GM19463 (cell line): Measurements from ENCODE around the gene SAPCD1.
"Not testable (repeated sequence)": the region's sequence is repeated elsewhere in the genome, so short reads cannot be mapped to it uniquely, and the experiment has no call there.

Experiments used
- ATAC-seq: cut with Tn5 transposase; IDR thresholded peaks from one replicate; pipeline ENCODE4 v1.9.1; 2021; ENCODE audit warnings: mild to moderate bottlenecking, moderate library complexity; ENCODE audit not compliant: unreplicated experiment

Gene SAPCD1

GRCh38 chr6:31776485-31776988 lies 14.1 kb downstream of the SAPCD1 start:
- ATAC-seq, result no peak

GRCh38 chr6:31776989-31777666 lies 14.7 kb downstream of the SAPCD1 start, which contains the start of gene VWA7:
Gene VWA7 (minus strand): TSS chr6:31777328. CDS start chr6:31776779, 549 bp downstream.
- ATAC-seq, result peak; percentile 90

GRCh38 chr6:31777667-31778050 lies 15.2 kb downstream of the SAPCD1 start:
- ATAC-seq, result no peak

- ATAC-seq, result no peak
These were observed 15.7 kb downstream of the SAPCD1 start for GRCh38 chr6:31778193-31778592.

GRCh38 chr6:31778999-31779885 lies 16.8 kb downstream of the SAPCD1 start:
- ATAC-seq, result no peak

GRCh38 chr6:31779908-31780307 lies 17.5 kb downstream of the SAPCD1 start:
- ATAC-seq, result no peak

GRCh38 chr6:31780507-31781243 lies 18.2 kb downstream of the SAPCD1 start:
- no peak for ATAC-seq

GRCh38 chr6:31781244-31782125 lies 19.0 kb downstream of the SAPCD1 start:
- no peak for ATAC-seq

GRCh38 chr6:31782126-31782855 lies 19.8 kb downstream of the SAPCD1 start:
- ATAC-seq, result no peak

- no peak for ATAC-seq
These were observed 21.9 kb downstream of the SAPCD1 start for GRCh38 chr6:31784098-31784925.

- no peak for ATAC-seq
These were observed 23.0 kb downstream of the SAPCD1 start for GRCh38 chr6:31785475-31785874.

GRCh38 chr6:31791324-31792089 lies 29.1 kb downstream of the SAPCD1 start:
- ATAC-seq, result no peak

GRCh38 chr6:31792090-31792374 lies 29.6 kb downstream of the SAPCD1 start:
- no peak for ATAC-seq

- no peak for ATAC-seq
These were observed 30.3 kb downstream of the SAPCD1 start for GRCh38 chr6:31792761-31793171.

- not testable (repeated sequence) for ATAC-seq
These were observed 31.4 kb downstream of the SAPCD1 start for GRCh38 chr6:31793927-31794245.

GRCh38 chr6:31794294-31794865 lies 31.9 kb downstream of the SAPCD1 start:
- ATAC-seq, result no peak

GRCh38 chr6:31794866-31795615 lies 32.6 kb downstream of the SAPCD1 start:
- ATAC-seq, result peak; percentile 4
